HG03103 (cell line): ENCODE measurements around the gene MAGEE1.

Experiments
- ATAC-seq: cut with Tn5 transposase; IDR thresholded peaks from one replicate; pipeline ENCODE4 v1.9.1; 2021; ENCODE audit warnings: low read depth; ENCODE audit not compliant: unreplicated experiment

The MAGEE1 gene, protein sequence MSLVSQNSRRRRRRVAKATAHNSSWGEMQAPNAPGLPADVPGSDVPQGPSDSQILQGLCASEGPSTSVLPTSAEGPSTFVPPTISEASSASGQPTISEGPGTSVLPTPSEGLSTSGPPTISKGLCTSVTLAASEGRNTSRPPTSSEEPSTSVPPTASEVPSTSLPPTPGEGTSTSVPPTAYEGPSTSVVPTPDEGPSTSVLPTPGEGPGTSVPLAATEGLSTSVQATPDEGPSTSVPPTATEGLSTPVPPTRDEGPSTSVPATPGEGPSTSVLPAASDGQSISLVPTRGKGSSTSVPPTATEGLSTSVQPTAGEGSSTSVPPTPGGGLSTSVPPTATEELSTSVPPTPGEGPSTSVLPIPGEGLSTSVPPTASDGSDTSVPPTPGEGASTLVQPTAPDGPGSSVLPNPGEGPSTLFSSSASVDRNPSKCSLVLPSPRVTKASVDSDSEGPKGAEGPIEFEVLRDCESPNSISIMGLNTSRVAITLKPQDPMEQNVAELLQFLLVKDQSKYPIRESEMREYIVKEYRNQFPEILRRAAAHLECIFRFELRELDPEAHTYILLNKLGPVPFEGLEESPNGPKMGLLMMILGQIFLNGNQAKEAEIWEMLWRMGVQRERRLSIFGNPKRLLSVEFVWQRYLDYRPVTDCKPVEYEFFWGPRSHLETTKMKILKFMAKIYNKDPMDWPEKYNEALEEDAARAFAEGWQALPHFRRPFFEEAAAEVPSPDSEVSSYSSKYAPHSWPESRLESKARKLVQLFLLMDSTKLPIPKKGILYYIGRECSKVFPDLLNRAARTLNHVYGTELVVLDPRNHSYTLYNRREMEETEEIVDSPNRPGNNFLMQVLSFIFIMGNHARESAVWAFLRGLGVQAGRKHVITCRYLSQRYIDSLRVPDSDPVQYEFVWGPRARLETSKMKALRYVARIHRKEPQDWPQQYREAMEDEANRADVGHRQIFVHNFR

DNA sequence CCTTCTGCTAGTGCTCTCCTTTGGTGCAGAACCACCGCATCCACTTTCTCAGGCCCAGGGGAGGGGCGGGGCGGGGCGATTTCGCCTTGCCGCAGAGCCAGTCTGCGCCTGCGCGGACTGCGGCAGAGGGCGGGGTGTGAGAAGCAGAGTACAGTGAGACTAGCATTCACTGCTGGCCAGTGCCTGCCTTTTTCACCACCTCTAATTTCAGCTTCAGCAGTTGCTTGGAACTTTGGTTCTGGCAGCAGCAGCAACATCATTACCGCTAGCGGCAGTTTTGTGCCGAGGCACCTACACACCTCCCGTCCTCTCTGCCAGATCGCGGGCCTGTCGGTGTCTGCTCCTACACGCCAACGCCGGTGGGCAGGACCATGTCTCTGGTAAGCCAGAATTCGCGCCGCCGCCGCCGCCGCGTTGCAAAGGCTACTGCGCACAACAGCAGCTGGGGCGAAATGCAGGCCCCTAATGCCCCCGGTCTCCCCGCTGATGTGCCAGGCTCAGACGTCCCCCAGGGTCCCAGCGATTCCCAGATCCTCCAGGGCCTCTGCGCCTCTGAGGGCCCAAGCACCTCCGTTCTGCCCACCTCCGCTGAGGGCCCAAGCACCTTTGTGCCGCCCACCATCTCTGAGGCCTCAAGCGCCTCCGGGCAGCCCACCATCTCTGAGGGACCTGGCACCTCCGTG, at the start of gene MAGEE1:
Gene MAGEE1 (plus strand): TSS at position 151 of the 683 bp plus-strand sequence. CDS start 221 bp downstream, at position 372.
- ATAC-seq = peak; percentile 87

DNA sequence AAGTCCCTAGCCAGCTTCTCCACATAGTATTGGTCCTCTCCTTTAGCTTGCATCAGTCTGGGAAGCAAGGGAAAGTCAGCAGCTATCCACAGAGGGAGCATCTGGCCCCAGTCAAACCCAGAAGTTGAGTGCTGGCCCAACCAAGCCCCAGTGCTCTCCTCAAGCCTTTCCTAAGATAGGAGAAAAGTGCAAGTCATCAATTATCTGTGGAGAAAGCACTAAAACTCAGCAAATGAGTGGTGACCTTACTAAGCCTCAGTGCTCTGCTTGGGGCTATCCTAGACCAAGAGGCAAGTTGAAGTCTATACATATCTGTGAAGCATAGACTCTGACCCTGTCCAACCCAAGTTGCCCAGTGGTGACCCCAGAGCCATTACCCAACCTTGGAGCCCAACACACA, 28.5 kb upstream of the MAGEE1 start:
- no peak for ATAC-seq

DNA sequence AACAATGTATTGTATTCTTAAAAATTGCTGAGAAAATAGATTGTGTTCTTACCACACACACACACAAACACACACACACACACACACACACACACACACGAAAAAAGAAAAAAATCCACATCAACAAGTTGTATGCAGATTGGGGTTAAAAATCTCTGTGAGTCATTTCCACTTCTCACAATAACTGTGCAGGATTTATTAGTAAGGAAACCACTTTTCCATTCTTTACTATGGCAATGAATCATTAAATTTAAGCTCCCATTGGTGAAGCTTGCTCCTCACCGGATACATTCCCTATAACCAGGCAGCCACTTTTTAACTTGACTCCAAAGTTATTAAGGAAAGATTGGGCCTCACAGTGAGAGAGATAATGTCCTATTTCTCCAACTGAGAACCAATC, 19.7 kb upstream of the MAGEE1 start:
- ATAC-seq = no peak

DNA sequence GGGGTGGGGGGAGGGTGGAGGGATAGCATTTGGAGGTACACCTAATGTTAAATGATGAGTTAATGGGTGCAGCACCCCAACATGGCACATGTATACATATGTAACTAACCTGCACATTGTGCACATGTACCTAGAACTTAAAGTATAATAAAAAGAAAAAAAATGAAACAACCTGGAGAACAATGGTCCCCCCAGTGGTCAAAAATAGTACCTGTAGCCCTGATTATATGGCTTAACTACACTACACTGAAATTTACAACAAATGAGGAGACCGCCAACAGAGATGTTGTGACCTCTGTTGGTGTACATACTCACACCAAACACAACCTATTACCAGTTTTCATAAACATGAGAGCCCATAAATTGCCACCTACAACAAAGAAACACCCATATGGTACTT, 7.3 kb upstream of the MAGEE1 start:
- ATAC-seq = no peak

DNA sequence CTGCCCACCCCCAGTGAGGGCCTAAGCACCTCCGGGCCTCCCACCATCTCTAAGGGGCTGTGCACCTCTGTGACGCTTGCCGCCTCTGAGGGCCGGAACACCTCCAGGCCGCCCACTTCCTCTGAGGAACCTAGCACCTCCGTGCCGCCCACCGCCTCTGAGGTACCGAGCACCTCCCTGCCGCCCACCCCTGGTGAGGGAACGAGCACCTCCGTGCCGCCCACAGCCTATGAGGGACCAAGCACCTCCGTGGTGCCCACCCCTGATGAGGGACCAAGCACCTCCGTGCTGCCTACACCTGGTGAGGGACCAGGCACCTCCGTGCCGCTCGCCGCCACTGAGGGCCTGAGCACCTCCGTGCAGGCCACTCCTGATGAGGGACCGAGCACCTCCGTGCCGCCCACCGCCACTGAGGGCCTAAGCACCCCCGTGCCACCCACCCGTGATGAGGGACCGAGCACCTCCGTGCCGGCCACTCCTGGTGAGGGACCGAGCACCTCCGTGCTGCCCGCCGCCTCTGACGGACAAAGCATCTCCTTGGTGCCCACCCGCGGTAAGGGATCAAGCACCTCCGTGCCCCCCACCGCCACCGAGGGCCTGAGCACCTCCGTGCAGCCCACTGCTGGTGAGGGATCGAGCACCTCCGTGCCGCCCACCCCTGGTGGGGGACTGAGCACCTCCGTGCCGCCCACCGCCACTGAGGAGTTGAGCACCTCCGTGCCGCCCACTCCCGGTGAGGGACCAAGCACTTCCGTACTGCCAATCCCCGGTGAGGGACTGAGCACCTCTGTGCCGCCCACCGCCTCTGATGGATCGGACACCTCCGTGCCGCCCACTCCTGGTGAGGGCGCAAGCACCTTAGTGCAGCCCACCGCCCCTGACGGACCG, 977 bp downstream of the MAGEE1 start:
- peak; percentile 42 for ATAC-seq

DNA sequence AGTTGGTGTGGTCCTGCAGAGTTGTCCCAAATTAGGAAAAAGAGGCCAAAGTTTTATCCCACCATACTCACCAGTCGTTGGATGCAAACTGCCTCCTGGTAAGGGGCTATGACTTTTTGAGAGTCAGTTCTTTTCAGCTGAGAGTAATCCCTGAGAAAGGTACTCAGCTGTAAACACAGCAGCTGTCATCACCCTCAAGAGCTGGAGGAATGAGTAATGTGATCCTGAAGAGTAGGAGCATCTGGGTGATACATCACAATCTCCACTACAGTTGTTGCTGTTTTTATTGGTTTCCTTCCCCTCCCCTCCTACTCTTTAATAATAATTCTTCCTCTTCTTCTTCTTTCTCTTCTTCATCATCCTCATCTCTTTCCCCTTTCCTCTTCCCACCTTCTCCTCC, 5.7 kb downstream of the MAGEE1 start:
- no peak for ATAC-seq

DNA sequence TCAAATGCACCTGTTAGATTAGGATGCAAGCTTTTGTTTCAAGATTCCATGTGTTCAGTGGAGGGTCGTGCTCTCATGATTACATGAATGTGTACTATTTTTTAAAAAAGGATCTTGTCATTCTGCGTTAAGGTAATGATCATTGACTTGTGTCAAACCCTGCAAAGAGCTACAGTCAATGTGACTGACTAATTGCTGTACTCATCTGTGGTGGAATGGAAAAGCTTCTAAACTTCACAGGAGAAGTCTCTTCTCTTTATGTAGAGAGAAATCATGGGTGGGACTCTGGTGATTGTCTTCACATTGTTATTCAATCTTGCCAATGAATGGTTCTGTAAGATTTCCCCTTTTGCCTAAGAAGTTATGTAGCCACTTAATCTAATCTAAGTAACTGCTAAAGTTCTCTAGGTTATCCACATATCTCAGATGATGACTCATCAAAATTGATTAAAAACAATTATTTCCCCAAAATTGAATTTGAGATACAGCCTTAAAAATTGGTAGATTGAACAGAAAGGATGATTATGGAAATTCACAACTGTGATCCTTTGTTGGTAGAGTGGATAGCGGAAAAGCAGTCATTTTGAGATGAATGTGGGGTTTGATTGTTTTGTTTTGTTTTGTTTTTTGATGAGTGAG, 6.7 kb downstream of the MAGEE1 start:
- no peak for ATAC-seq

DNA sequence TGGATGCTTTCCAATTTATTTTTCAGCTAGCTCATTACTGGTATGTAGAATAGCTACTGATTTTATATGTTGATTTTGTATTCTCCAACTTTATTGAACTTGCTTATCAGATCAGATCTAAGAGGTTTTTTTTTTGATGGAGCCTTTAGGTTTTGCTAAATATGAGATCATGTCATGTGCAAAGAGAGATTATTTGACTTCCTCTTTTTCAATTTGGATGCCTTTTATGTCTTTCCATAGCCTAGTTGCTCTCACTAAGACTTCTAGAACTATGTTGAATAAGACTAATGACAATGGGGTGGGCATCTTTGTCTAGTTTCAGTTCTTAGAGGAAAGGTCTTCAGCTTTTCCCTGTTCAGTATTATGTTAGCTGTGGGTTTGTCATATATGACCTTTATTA, 11.7 kb downstream of the MAGEE1 start:
- no peak for ATAC-seq

DNA sequence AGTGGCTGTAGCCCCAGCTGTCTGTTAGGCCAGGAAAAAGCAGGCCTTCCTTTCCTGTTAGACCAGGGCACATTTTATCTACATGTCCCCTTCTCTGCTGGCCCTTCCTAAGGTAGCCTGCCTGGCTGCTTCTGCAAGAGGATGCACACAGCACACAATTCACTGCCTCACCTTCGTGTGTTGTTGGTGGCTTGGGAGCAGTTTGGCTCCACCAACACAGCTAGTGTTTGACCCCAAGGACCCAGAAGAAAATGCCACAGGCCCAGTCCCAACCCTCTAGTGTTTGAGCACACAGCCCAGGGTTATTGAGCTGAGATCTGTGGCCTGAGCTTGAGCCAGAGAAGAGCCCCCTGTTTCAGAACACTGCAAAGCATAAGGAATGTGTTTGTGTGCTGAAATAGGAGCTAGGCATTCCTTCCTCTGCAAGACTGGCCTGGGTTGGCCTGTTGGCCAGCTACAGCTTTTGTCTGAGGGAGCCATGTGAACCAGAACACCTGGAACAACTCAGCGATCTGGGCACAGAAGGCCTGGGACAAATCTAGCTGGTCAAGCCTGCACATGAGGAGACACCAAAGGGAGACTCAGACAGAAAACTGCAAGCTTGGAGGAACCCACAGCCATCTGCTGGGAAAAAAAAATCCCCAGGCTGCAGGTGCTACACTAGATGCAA, 26.4 kb downstream of the MAGEE1 start:
- ATAC-seq = no peak

DNA sequence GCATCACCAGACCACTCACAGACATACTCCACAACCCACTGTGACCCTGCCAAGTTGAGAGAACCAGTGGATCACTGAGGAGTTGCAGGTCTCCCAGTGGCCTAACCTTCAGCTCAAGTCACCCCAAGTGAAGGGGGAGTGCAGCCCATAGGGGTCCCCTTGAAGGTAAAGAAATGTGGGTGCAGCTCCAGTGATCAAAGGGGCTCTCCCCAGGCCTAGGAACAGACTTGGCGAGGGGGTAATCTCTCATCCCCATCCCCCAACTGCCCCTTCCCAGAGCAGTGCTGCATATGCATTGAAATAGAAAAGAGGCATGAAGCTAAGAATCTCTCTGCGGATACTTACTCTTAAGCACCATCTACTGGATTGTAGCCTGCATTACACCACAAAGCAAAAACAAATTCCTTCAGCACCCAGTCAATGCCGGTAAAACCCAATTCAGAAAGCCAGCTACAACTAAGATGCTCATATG, 27.0 kb downstream of the MAGEE1 start:
- ATAC-seq = peak; percentile 81

DNA sequence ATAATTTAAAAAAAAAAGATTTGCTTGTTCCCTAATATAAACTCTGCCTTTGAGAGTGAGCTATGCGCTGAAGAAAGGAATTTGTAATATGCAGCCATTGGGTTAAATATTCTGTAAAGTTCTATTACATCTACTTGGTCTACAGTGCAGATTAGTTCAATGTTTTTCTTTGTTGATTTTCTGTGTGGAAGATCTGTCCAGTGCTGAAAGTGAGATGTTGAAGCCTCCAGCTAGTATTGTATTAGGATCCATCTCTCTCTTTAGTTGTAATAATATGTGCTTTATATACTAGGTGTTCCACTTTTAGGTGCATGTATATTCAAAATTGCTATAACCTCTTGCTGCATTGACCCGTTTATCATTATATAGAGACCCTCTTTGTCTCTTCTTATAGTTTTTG, 49.8 kb downstream of the MAGEE1 start:
- ATAC-seq = no peak
